ENCODE measurements around the gene BLM.
"Not testable (repeated sequence)": the region's sequence is repeated elsewhere in the genome, so short reads cannot be mapped to it uniquely, and the experiment has no call there.

BLM gene

DNA sequence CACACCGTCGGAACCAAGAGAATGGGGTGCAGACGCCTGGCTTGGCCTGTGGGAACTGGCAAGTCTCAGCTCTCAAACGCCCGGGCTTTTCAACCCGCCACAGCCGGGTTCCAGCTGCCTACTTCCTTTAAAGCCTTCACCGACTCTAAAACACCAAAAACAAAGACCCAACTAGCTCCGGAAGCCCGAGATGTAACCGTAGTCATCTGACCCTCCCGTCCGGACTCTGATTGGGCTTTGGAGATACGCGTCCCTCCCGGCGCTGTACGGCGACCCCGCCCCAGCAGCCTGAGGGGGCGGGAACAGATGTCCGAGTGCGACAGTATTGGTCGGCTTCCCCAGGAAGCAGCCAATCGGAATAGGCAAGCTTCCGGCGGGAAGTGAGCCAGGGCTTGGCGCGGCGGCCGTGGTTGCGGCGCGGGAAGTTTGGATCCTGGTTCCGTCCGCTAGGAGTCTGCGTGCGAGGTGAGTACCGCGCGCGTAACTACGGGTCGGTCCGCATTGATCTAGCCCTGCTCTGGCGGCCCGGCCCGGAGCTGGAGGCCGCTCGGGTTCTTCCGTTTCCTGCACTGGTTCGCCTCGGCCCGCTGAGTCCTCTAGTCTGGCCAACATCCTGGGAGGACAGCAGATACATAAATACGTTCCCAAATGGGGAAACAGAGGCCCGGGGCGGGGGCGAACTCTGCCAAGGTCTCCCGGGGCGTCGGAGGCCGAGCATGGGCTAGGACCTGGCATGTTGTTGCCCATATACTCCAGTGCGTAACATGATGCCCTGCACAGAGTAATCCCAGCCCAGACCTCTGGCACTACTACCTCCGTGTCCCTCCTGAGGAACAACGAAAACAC, at the start of gene BLM:
Gene BLM, plus strand, starts transcription at position 371 of the 846 bp plus-strand sequence. CDS start 30,047 bp downstream, outside the sequence.
- peak; percentile 77 to 91 (median 82) for DNase-seq

DNA sequence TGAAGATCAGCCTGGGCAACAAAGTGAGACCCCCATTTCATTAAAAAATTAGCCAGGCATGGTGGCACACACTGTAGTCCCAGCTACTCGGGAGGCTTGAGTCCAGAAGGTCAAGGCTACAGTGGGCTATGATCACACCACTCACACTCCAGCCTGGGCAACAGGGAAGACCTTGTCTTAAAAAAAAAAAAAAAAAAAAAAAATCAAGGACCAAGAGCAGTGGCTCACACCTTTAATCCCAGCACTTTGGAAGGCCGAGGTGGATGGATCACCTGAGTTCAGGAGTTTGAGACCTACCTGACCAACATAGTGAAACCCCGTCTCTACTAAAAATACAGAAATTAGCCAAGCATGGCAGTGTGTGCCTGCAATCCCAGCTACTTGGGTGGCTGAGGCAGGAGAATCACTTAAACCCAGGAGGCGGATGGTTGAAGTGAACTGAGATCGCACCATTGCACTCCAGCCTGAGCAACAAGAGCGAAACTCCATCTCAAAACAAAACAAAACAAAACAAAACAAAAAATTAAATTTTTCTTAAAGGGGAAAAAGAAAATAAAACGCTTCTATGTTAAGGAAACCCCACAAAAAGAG, 49.3 kb upstream of the BLM start:
- not testable (repeated sequence) for DNase-seq

- not testable (repeated sequence) for DNase-seq
Observed at GRCh38 chr15:90670631-90671030, 46.5 kb upstream of the BLM start.

GRCh38 chr15:90671216-90671615, 45.9 kb upstream of the BLM start:
- DNase-seq, result no peak

- not testable (repeated sequence) for DNase-seq
Observed at GRCh38 chr15:90673357-90673756, 43.8 kb upstream of the BLM start.

DNA sequence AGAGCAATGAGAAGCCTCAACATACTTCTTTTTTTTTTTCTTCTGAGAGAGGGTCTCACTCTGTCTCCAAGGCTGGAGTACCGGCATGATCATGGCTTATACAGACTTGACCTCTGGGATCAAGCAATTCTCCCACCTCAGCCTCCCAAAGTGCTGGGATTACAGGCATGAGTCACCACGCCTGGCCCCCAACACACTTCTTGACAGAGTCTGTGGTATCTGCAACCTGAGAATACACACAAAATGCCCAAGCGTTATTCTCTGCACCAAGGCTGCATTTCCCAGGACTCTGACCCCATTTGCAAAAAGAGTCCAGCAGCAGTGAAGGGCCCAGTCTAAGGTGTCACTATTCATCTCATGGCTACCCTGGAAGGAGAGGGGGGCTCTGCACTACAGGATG, 42.7 kb upstream of the BLM start:
- no peak for DNase-seq

- no peak for DNase-seq
Observed at GRCh38 chr15:90675464-90675863, 41.7 kb upstream of the BLM start.

DNA sequence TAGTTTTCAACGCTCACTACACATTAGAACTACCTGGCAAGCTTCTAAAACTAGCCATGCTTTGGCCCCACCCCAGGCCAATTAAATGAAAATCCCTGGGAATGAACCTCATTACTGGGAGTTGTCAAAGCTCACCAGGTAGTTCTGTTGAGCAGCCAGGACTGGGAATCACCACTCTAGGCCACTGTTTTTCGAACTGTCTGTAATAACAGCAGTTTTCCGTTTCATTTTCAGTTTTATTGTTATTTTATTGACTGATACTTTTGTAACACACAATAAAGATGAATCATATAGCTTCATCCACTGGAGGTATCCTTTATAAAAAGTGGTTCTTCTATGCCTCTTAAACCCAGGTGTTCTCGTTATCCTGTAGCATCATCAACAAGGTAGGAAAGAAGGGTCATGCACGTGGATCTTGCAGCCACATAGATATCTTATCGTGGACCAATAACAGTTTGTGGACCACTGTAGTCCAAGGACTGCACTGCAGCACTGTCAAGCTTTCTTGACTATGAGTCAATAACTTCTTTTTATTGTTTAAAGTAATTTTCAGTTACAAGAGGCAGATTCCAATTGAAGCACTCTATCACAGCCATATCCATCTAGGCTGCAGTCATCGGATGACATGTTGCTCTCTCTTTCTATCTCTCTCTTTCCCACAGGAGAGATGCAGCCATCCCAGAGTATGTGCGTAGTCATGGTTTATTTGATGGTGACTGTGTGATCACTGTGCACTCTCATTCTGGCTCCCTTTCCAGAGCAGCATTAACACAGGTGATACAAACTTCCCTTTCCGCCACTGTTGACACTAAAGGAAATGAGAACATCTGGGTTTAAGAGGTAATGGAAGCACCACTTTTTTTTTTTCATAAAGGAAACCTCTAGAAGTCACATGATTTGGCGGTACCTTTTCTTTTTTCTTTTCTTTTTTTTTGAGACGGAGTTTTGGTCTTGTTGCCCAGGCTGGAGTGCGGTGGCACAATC, 39.0 kb upstream of the BLM start:
- no peak for DNase-seq

DNA sequence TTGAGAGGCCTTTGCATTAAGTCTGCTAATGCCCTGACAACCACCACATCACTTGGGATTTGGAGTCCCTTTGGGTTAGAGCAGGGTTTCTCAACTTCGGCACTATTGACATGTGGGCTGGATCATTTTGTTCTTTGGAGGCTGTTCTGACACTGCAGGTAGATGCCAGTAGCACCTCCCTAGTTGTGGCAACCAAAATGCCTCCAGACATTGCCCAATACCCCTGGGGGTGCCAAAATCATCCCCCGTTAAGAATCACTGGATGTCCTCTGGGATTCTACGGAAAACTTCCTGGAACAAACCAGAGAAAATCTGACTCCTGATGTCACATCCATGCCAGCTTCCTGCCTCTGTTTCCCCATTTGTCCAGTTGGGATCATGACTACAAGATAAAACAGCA, 37.2 kb upstream of the BLM start:
- DNase-seq, result no peak

DNA sequence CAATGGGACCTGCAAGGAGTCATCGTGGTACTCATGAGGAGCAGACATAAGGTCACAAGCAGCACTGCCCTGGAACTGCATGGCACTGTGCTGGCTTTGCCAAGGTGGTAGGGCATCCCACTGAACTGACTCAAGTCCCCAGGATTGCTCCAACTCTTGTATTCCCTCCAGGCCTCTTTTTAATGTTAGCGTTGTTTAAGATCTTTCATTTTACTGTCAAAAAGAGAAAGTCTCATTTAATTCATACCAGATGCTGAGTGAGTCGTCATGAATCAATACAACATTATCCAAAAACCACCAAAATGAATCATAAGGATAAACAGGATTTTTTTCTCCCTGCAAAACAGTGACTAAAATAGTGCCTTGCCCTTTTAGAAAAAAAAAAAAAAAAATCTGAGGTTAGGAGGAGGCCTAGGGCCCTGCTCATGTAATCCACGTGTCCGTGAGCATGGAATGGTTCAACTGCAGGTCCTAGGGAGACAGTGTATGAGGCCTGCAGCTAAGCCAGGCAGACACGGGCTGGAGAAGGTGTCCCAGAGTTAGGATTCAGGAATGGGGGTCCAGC, 36.7 kb upstream of the BLM start:
- DNase-seq, result no peak

GRCh38 chr15:90681056-90681455, 36.1 kb upstream of the BLM start:
- DNase-seq, result no peak

GRCh38 chr15:90681480-90681879, 35.7 kb upstream of the BLM start:
- DNase-seq, result no peak

GRCh38 chr15:90683371-90683770, 33.8 kb upstream of the BLM start:
- no peak for DNase-seq

- DNase-seq, result no peak
Observed at GRCh38 chr15:90683876-90684275, 33.3 kb upstream of the BLM start.

GRCh38 chr15:90684281-90684680, 32.9 kb upstream of the BLM start:
- DNase-seq, result no peak

GRCh38 chr15:90685591-90686434, 31.3 kb upstream of the BLM start:
- DNase-seq, result no peak

DNA sequence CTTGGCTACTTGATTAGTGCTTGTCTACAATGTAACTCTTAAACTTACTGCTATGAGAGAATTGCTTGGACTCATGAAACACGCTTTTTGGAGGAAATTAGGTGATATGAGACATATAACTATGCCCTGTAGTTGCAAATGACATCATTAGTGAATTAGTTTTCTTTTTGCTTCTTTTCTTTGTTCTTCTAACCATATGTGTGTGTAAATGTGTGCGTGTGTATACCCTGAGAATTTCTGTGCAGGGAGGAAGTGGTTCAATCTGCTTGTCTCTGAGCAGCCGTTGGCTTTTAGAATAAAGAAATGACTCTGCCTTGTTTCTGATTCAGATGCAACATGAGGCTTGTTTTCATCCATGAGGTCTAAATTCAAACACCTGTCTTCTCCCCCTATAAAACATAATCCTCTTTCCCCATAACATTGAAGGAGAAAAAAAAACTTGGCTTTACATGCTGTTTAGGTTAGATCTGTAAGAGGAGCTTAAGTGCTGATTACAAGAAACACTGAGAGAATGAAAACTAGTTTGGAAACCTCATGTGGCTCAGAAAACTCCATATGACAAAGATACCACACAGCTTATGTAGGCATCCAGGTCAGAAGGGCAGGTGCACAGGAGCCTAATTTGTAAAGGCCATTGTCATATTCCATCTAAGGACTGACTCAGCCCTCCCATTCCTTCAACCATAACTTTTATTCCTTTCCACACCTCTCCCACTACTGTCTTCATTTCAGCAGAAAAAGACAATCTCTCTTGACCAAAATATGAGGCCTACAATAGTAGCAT, 30.5 kb upstream of the BLM start:
- no peak for DNase-seq

DNA sequence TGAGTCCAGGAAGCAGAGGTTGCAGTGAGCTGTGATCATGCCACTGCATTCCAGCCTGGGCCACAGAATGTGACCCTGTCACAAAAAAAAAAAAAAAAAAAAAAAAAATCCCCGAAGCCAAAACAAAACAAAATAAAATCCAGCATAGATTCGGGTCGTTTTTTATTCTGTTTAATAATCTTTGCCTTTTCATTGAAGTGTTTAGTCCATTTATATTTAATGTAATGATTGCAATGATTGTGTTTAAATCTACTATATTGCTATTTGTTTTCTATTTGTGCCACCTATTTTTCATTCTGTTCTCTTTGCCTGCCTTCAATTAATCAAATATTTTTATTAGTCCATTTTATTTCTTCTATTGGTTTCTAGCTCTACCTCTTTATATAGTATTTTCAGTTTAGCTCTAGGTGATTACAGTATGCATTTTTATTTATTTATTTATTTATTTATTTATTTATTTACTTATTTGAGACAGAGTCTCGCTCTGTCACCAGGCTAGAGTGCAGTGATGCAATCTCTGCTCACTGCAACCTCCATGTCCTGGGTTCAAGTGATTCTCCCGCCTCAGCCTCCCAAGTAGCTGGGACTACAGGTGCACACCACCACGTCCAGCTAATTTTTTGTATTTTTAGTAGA, 27.7 kb upstream of the BLM start:
- DNase-seq, result not testable (repeated sequence)

DNA sequence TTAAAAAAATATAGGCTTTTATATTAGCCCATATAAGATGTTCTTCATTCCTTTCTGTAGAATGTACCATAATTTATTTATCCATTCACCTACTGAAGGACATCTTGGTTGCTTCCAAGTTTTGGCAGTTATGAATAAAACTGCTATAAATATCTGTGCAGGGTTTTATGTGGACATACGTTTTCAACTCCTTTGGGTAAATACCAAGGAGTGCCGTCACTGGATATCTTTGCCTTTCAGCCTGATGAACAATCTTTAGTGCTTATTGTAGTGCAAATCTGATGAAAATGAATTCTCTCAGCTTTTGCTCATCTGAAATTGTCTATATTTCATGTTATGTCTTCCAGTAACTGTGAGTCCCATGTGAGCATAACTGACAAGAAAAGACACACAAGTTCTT, 26.6 kb upstream of the BLM start:
- no peak for DNase-seq

- DNase-seq, result no peak
Observed at GRCh38 chr15:90691369-90691768, 25.8 kb upstream of the BLM start.
